HG03460 (cell line): Measurements from ENCODE around the gene INTS11.
"Not testable (repeated sequence)": the region's sequence is repeated elsewhere in the genome, so short reads cannot be mapped to it uniquely, and the experiment has no call there.

Source experiments
- ATAC-seq: cut with Tn5 transposase; IDR thresholded peaks from one replicate; pipeline ENCODE4 v1.9.1; 2021; ENCODE audit not compliant: unreplicated experiment

Gene INTS11

GRCh38 chr1:1324524-1325287 lies at the start of gene INTS11, which contains the start of gene CPTP:
Gene INTS11 (minus strand): TSS chr1:1324660. CDS start chr1:1324608, 52 bp downstream.
Gene CPTP (plus strand): TSS chr1:1324802. CDS start chr1:1326911, 2,109 bp downstream.
- peak; percentile 70 for ATAC-seq

- no peak for ATAC-seq
These were observed 49.5 kb upstream of the INTS11 start for GRCh38 chr1:1373815-1374588.

GRCh38 chr1:1373051-1373814 lies 48.8 kb upstream of the INTS11 start:
- ATAC-seq, result no peak

GRCh38 chr1:1371746-1372711 lies 47.6 kb upstream of the INTS11 start:
- ATAC-seq, result peak; percentile 30

GRCh38 chr1:1371364-1371745 lies 46.9 kb upstream of the INTS11 start:
- no peak for ATAC-seq

GRCh38 chr1:1370771-1371300 lies 46.4 kb upstream of the INTS11 start:
- ATAC-seq, result no peak

- not testable (repeated sequence) for ATAC-seq
These were observed 45.6 kb upstream of the INTS11 start for GRCh38 chr1:1370094-1370493.

- ATAC-seq, result no peak
These were observed 42.9 kb upstream of the INTS11 start for GRCh38 chr1:1367315-1367714.

- no peak for ATAC-seq
These were observed 42.2 kb upstream of the INTS11 start for GRCh38 chr1:1366699-1367066.

- ATAC-seq, result no peak
These were observed 41.6 kb upstream of the INTS11 start for GRCh38 chr1:1365875-1366698.

GRCh38 chr1:1364266-1364665 lies 39.8 kb upstream of the INTS11 start:
- no peak for ATAC-seq

- ATAC-seq, result no peak
These were observed 37.5 kb upstream of the INTS11 start for GRCh38 chr1:1361982-1362423.

GRCh38 chr1:1361233-1361981 lies 36.9 kb upstream of the INTS11 start:
- no peak for ATAC-seq

- ATAC-seq, result no peak
These were observed 36.2 kb upstream of the INTS11 start for GRCh38 chr1:1360506-1361169.

GRCh38 chr1:1359664-1360468 lies 35.4 kb upstream of the INTS11 start:
- ATAC-seq, result no peak

GRCh38 chr1:1359308-1359663 lies 34.8 kb upstream of the INTS11 start:
- ATAC-seq, result no peak
